GM19240 (cell line): ENCODE results near the gene OR2T27.
"Not testable (repeated sequence)": the region's sequence is repeated elsewhere in the genome, so short reads cannot be mapped to it uniquely, and the experiment has no call there.

Source experiments
- DNase-seq: peaks from one replicate; pipeline ENCODE4 v3.0.0; 2011; ENCODE audit warnings: low spot score; ENCODE audit not compliant: insufficient read length

OR2T27 gene, protein sequence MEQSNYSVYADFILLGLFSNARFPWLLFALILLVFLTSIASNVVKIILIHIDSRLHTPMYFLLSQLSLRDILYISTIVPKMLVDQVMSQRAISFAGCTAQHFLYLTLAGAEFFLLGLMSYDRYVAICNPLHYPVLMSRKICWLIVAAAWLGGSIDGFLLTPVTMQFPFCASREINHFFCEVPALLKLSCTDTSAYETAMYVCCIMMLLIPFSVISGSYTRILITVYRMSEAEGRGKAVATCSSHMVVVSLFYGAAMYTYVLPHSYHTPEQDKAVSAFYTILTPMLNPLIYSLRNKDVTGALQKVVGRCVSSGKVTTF

GRCh38 chr1:248655354-248655753 lies at the start of gene OR2T27:
TSS of gene OR2T27 (minus strand) at chr1:248655528. CDS start at chr1:248650884, 4,644 bp downstream.
- DNase-seq: not testable (repeated sequence)

DNA sequence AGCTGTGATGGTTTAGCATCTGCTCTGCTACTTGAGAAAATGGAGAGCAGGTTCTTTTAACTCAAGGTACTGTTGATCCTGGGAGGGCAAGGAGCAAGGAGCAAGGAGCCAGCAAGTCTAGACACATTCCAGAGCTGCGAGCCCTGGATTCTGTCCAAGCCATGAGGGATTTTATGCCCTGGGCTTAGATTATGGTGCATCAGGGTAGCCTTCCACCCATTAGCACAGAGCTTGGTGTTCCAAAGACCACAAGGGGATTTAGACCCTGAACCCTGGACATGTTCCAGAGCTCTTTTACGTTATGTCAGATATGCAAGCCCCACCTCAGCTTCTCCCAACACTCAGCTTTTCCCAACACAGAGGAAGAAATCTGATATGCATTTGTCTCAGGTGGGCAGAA lies 49.3 kb upstream of the OR2T27 start:
- DNase-seq: no peak

DNA sequence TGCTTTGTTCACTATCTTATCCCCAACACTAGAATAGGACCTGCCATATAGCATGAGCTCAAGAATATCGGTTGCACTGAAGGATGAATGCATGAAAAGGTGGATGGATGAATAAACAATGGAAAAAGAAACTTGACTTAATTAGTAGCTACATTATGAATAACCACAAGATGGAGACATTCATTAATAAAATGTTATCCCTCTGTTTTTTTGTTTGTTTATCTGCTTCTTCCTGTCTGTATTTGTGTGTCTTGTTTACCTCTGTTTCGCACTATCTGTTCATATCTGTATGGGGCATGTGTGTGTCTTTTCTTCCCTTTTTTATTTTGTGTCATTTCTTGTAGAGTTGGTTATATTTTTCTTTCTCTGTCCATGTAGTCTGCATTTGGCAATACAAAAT lies 48.3 kb upstream of the OR2T27 start:
- no peak for DNase-seq

DNA sequence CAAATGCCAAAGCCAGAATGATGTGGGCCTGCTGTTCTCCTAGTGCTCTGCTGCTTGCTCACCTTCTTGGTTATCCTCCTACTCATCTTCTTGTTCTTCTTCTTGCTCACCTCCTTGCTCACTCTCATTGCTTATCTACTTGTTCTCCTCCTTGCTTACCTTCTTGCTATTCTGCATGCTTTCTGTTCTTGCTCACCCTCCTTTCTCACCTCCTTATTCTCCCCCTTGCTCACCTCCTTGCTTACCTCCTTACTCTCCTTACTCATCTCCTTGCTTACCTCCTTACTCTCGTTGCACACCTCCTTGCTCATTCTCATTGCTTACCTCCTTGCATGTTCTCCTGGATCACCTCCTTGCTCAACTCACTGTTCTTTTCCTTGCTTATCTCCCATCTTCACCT lies 47.4 kb upstream of the OR2T27 start, which contains the start of gene OR14I1:
TSS of gene OR14I1 (minus strand) at position 53 of the 400 bp plus-strand sequence.
- no peak for DNase-seq

- no peak for DNase-seq
Measured at GRCh38 chr1:248699099-248699498, 43.8 kb upstream of the OR2T27 start.

- no peak for DNase-seq
Measured at GRCh38 chr1:248697907-248698306, 42.6 kb upstream of the OR2T27 start.

GRCh38 chr1:248696774-248697173 lies 41.4 kb upstream of the OR2T27 start:
- DNase-seq: no peak

- DNase-seq: no peak
Measured at GRCh38 chr1:248696261-248696660, 40.9 kb upstream of the OR2T27 start.

- DNase-seq: no peak
Measured at GRCh38 chr1:248695451-248696132, 40.3 kb upstream of the OR2T27 start.

- no peak for DNase-seq
Measured at GRCh38 chr1:248691567-248692155, 36.3 kb upstream of the OR2T27 start.

- DNase-seq: no peak
Measured at GRCh38 chr1:248688527-248689298, 33.4 kb upstream of the OR2T27 start.

DNA sequence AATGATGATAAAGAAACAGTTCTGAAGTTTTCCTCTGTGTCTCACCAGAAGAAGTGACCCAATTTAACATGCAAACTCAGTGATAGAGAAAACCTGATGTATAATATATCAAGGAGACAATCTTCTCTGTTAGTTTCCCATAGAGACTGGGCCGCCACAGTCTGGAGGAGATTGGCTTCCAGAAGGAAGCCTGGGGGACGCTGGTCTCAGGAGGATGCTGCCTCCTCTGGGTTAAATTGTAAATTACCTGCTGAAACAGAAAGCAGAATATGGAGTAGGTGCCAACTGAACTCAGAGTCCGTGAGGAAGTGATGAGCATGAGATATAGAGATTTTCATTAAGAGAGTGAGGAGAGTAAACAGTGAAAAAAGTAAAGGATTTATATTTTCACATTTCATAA lies 31.5 kb upstream of the OR2T27 start:
- DNase-seq: peak; percentile 63

- DNase-seq: no peak
Measured at GRCh38 chr1:248681651-248682050, 26.3 kb upstream of the OR2T27 start.

DNA sequence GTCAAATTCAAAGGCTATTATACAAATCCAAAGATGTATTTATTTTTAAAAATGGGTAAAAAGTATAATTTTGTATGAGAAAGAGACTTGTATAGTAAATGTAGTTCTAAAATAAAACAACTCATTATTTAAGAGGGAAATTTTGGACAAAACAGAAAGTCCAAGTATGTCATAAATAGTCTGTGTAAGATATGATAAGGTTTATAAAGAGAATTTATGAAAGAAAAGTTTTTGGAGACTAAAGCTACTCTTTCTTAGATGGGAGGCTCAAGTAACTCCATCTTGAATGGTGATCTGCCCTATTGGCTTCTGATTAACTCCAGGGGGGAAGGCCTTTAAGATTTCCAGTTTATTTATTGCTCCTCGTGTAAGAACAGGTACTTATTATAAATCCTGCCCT lies 14.7 kb upstream of the OR2T27 start:
- DNase-seq: no peak

- DNase-seq: not testable (repeated sequence)
Measured at GRCh38 chr1:248663453-248664328, 8.4 kb upstream of the OR2T27 start.

GRCh38 chr1:248656797-248657196 lies 1.5 kb upstream of the OR2T27 start:
- not testable (repeated sequence) for DNase-seq

GRCh38 chr1:248648770-248649536 lies 6.4 kb downstream of the OR2T27 start:
- DNase-seq: not testable (repeated sequence)

DNA sequence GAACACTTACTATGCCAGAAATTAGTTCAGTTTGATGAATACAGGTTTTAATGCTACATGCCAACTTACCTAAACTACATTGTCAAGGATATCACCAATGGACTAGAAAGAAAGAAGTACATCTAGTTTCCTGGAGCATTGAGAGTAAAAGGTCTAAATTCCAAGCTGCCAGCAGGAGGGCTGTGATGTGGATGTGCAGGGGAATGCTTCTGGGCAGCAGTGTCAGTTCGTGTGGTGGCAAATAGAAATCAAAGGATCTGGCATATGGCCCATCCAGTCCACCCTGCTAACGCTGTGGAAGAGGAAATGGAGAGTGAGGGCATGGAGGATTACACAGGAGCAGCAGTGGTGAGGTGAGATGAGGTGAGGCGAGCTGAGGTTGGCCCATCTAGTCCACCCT lies 10.2 kb downstream of the OR2T27 start, which contains the start of gene OR2T35:
TSS of gene OR2T35 (minus strand) at position 101 of the 400 bp plus-strand sequence. CDS start 6,020 bp downstream, outside the sequence.
- not testable (repeated sequence) for DNase-seq

DNA sequence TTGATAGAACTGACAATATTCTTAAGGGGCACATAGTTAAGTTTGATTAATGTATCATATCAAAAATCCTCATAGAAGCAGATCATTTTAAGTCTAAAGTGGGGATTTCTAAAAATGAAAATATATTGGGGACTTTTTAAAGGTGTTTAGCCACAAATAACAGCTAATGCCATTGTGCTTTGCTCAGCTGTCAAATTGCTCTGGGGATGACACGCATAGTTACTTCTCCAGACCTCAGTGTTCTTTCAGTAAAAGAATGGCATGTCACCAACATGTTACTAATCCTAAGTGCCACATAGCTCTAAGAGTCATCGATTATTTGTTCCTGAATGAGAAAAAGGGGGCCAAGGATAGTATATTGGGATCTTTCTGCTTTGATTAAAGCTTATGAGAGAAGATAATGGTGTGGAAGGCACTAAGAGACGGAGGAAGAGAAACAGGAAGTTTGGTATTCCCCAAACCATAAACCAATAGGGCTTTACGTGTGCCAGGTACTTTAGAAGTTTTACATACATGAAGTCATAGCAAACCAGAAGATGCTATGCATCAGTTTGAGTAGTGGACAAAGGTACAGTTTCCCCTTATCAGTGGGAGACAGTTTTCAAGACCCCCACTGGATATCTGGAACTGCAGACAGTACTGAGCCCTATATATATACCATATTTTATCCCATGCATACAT lies 12.2 kb downstream of the OR2T27 start:
- not testable (repeated sequence) for DNase-seq
